Measurements from ENCODE around the gene STING1.
"Not testable (repeated sequence)": the region's sequence is repeated elsewhere in the genome, so short reads cannot be mapped to it uniquely, and the experiment has no call there.

Gene STING1

GRCh38 chr5:139501381-139501780 lies 18.8 kb upstream of the STING1 start:
- DNase-seq = no peak

GRCh38 chr5:139495638-139496435 lies 13.3 kb upstream of the STING1 start:
- no peak for DNase-seq

- DNase-seq = no peak
Measured at GRCh38 chr5:139494832-139495231, 12.3 kb upstream of the STING1 start.

GRCh38 chr5:139494256-139494655 lies 11.7 kb upstream of the STING1 start:
- DNase-seq = no peak

GRCh38 chr5:139492700-139493192 lies 10.2 kb upstream of the STING1 start:
- no peak for DNase-seq

GRCh38 chr5:139488260-139488659 lies 5.7 kb upstream of the STING1 start:
- DNase-seq = no peak

GRCh38 chr5:139486201-139486600 lies 3.6 kb upstream of the STING1 start:
- no peak for DNase-seq

GRCh38 chr5:139482890-139483208 lies 291 bp upstream of the STING1 start:
- not testable (repeated sequence) for DNase-seq

GRCh38 chr5:139481580-139482049 lies 943 bp downstream of the STING1 start:
- no peak for DNase-seq

GRCh38 chr5:139481122-139481533 lies 1.4 kb downstream of the STING1 start:
- no peak for DNase-seq

- not testable (repeated sequence) for DNase-seq
Measured at GRCh38 chr5:139479729-139480128, 2.8 kb downstream of the STING1 start.

GRCh38 chr5:139478657-139479423 lies 3.7 kb downstream of the STING1 start:
- DNase-seq = not testable (repeated sequence)

- no peak for DNase-seq
Measured at GRCh38 chr5:139475865-139476617, 6.5 kb downstream of the STING1 start.

- DNase-seq = no peak
Measured at GRCh38 chr5:139474890-139475791, 7.4 kb downstream of the STING1 start.

GRCh38 chr5:139473565-139473964 lies 9.0 kb downstream of the STING1 start:
- no peak for DNase-seq

GRCh38 chr5:139473105-139473504 lies 9.5 kb downstream of the STING1 start:
- DNase-seq = peak; percentile 71

GRCh38 chr5:139472386-139473030 lies 10.1 kb downstream of the STING1 start:
- DNase-seq = no peak

GRCh38 chr5:139470821-139471300 lies 11.7 kb downstream of the STING1 start, which contains the start of gene SMIM33:
Gene SMIM33 (plus strand): TSS chr5:139471004. CDS start chr5:139471122, 118 bp downstream.
- no peak for DNase-seq

GRCh38 chr5:139468421-139468931 lies 14.1 kb downstream of the STING1 start:
- no peak for DNase-seq

GRCh38 chr5:139462586-139463276 lies 19.8 kb downstream of the STING1 start, which contains the start of gene ECSCR:
Gene ECSCR (minus strand): TSS chr5:139462743. CDS start chr5:139462670, 73 bp downstream.
- DNase-seq = no peak

Data from eye (tissue), 1 donor.